IMR-90 (cell line): ENCODE results near the gene EML1. TPM values are rescaled to one million over a fixed set of nuclear protein-coding genes. Genes with fewer than 3 reads are reported as not detected.
A peak's percentile ranks its signal among the peaks of the same experiment; 100 is the strongest.

Source experiments
- ATAC-seq: fragments of 200-7000 bp; cut with Tn5 transposase; 2 replicates; pipeline ENCODE4 v1.9.1; 2020; ENCODE audit warnings: low read depth, mild to moderate bottlenecking, moderate library complexity
- BruUV-seq: library from RNA; stranded (reverse); fragments of 400-500 nt; replicated peaks from 2 replicates; lab custom pipeline; 2021; lab: Mats Ljungman, UMichigan
- CTCF ChIA-PET: fragments of 300-600 bp; formaldehyde crosslinking; extraction: SDS; loops from one replicate; lab custom pipeline; 2021; ENCODE audit warnings: antibody characterized with exemption; lab: Yijun Ruan, JAX
- POLR2A ChIA-PET: fragments of 300-600 bp; sonication (Branson Sonifier 250); formaldehyde crosslinking; loops from one replicate; lab custom pipeline; 2022; ENCODE audit warnings: antibody characterized with exemption; ENCODE audit not compliant: unreplicated experiment; lab: Charles Lee
- DNase-seq: peaks from one replicate; pipeline ENCODE4 v3.0.0; 2013
- H2AFZ ChIP-seq: replicated peaks from 2 replicates; pipeline ENCODE3; 2013; ENCODE audit warnings: low read length, mild to moderate bottlenecking; ENCODE audit not compliant: poor library complexity
- H2AK5ac ChIP-seq: 2 replicates; pipeline ENCODE4 v1.6.1; 2013; ENCODE audit warnings: low read depth, low read length, inconsistent platforms
- H2AK9ac ChIP-seq: replicated peaks from 2 replicates; pipeline ENCODE3; 2013; ENCODE audit warnings: mild to moderate bottlenecking, low read depth, low read length, moderate library complexity; ENCODE audit not compliant: poor library complexity
- H2BK120ac ChIP-seq: 2 replicates; pipeline ENCODE4 v1.6.1; 2013; ENCODE audit warnings: low read depth, low read length, inconsistent platforms
- H2BK15ac ChIP-seq: 3 replicates; pipeline ENCODE4 v1.6.1; 2013; ENCODE audit warnings: low read depth, low read length, inconsistent platforms
- H2BK20ac ChIP-seq: 2 replicates; pipeline ENCODE4 v1.6.1; 2013; ENCODE audit warnings: low read depth, mild to moderate bottlenecking, inconsistent platforms, low read length, moderate library complexity
- H2BK5ac ChIP-seq: 2 replicates; pipeline ENCODE4 v1.6.1; 2013; ENCODE audit warnings: mild to moderate bottlenecking, low read depth, low read length, inconsistent platforms; ENCODE audit not compliant: poor library complexity, severe bottlenecking
- H3K14ac ChIP-seq: replicated peaks from 2 replicates; pipeline ENCODE4 v1.6.1; 2013; ENCODE audit warnings: low read depth, low read length, inconsistent platforms
- H3K18ac ChIP-seq: 2 replicates; pipeline ENCODE4 v1.6.1; 2013; ENCODE audit warnings: low read depth, low read length, control low read depth
- H3K23ac ChIP-seq: 2 replicates; pipeline ENCODE4 v1.6.1; 2013; ENCODE audit warnings: low read depth, low read length, inconsistent platforms
- H3K27ac ChIP-seq: 2 replicates; pipeline ENCODE4 v1.5.1; 2013; ENCODE audit warnings: mild to moderate bottlenecking, control low read depth, low read length; ENCODE audit not compliant: insufficient read depth
- H3K27me3 ChIP-seq: 2 replicates; pipeline ENCODE4 v1.6.1; 2013; ENCODE audit warnings: low read length; ENCODE audit not compliant: control insufficient read depth, insufficient read depth
- H3K36me3 ChIP-seq: 2 replicates; pipeline ENCODE4 v1.6.1; 2013; ENCODE audit warnings: low read length, mixed read lengths; ENCODE audit not compliant: control insufficient read depth, insufficient read depth
- H3K4ac ChIP-seq: 2 replicates; pipeline ENCODE4 v1.6.1; 2013; ENCODE audit warnings: low read depth, low read length, inconsistent platforms
- H3K4me1 ChIP-seq: 2 replicates; pipeline ENCODE4 v1.6.1; 2013; ENCODE audit warnings: low read length, mixed read lengths; ENCODE audit not compliant: control insufficient read depth, insufficient read depth
- H3K4me2 ChIP-seq: 2 replicates; pipeline ENCODE4 v1.6.1; 2013; ENCODE audit warnings: low read depth, mild to moderate bottlenecking, control low read depth, low read length, moderate library complexity
- H3K4me3 ChIP-seq: 2 replicates; pipeline ENCODE4 v1.5.1; 2013; ENCODE audit warnings: low read depth, mild to moderate bottlenecking, control low read depth, low read length, moderate library complexity; ENCODE audit not compliant: insufficient read depth
- H3K56ac ChIP-seq: 2 replicates; pipeline ENCODE4 v1.6.1; 2013; ENCODE audit warnings: low read length, inconsistent platforms; ENCODE audit not compliant: insufficient read depth; ENCODE audit errors: extremely low read depth
- H3K79me1 ChIP-seq, 2 experiments: 2 replicates each; pipeline ENCODE4 v1.6.1; 2013; ENCODE audit warnings: low read length in 2 of 2, inconsistent platforms in 1 of 2, low read depth in 1 of 2
- H3K9ac ChIP-seq: 2 replicates; pipeline ENCODE4 v1.6.1; 2013; ENCODE audit warnings: low read depth, low read length, control low read depth
- H3K9me1 ChIP-seq: 2 replicates; pipeline ENCODE4 v1.6.1; 2013; ENCODE audit warnings: low read length, inconsistent platforms; ENCODE audit not compliant: insufficient read depth
- H3K9me3 ChIP-seq: 2 replicates; pipeline ENCODE4 v1.6.1; 2013; ENCODE audit warnings: low read length; ENCODE audit not compliant: control insufficient read depth, insufficient read depth
- H4K20me1 ChIP-seq: 2 replicates; pipeline ENCODE4 v1.6.1; 2013; ENCODE audit warnings: low read length, inconsistent platforms; ENCODE audit not compliant: insufficient read depth
- H4K5ac ChIP-seq: 2 replicates; pipeline ENCODE4 v1.6.1; 2013; ENCODE audit warnings: mild to moderate bottlenecking, low read depth, low read length, control low read depth
- H4K8ac ChIP-seq, 2 experiments: 2 replicates each; pipeline ENCODE4 v1.6.1; 2013; ENCODE audit warnings: low read depth in 2 of 2, low read length in 2 of 2, control low read depth in 1 of 2, inconsistent platforms in 1 of 2
- H4K91ac ChIP-seq: 2 replicates; pipeline ENCODE4 v1.6.1; 2013; ENCODE audit warnings: low read depth, low read length, inconsistent platforms; ENCODE audit not compliant: insufficient read depth
- RFX5 ChIP-seq: IDR thresholded peaks from 2 replicates; pipeline ENCODE4 v1.8.0; 2012; ENCODE audit warnings: low read depth, mild to moderate bottlenecking, low read length, moderate library complexity
- USF2 ChIP-seq: fragments of 150-350 bp; IDR thresholded peaks from 2 replicates; pipeline ENCODE4 v1.6.1; 2017; ENCODE audit warnings: mild to moderate bottlenecking, antibody characterized with exemption, low read length, low read depth
- WGBS, 2 experiments: methylation state at CpG; one replicate each; pipeline versions ENCODE4 v1.1.5 to v1.1.7; 2013; ENCODE audit warnings: missing lambda C conversion rate in 2 of 2; ENCODE audit not compliant: insufficient read length in 1 of 2; ENCODE audit errors: extremely low coverage in 2 of 2; 5-methylcytosine and 5-hydroxymethylcytosine counted together
- dilution Hi-C: fragments of 300-500 bp; cut with HindIII; formaldehyde crosslinking; loops from one replicate; pipeline ENCODE4 v1.14.3; 2018; ENCODE audit warnings: low sequenced_read_pairs; ENCODE audit not compliant: unreplicated experiment
- in situ Hi-C: fragments of 300-500 bp; cut with MboI; formaldehyde crosslinking; loops from 3 replicates; pipeline ENCODE4 v1.14.3; 2019; ENCODE audit warnings: low sequenced_read_pairs, inconsistent platforms, mixed read lengths
- intact Hi-C: fragments of 100-400 bp; cut with micrococcal nuclease; formaldehyde crosslinking; loops from 2 replicates; pipeline ENCODE4 v1.10.0; 2022
- polyA plus RNA-seq, 3 experiments: library from polyadenylated mRNA; depleted of rRNA; stranded (reverse); fragments of >200 nt; gene quantifications; 2 replicates each; pipeline ENCODE4 v1.2.3, GENCODE V29; 2012; ENCODE audit warnings: low replicate concordance in 1 of 3
- total RNA-seq: library from RNA; depleted of rRNA; stranded (reverse); fragments of >200 nt; gene quantifications from 2 replicates; pipeline ENCODE4 v1.2.3, GENCODE V29; 2012

Gene EML1
- total and polyA plus RNA-seq, 2 of the 4 experiments (the other 2 are of a cell fraction): 14.0 to 42.3 TPM

GRCh38 chr14:99971087-99971940 is 178.1 kb downstream of the EML1 start:
- Histone ChIP-seq H4K20me1 (0 out of 2 replicates have a peak, but pooled peaks cover 5% of the 10 kb centered on the region), H3K14ac (0 out of 2 replicates have a peak overlapping the region, but pooled peaks have one; percentile 50), H3K36me3 (no peaks in the 10 kb centered on the region; the same call in 1 of the 2 replicates), H2BK120ac (no peak overlapping the region), H3K27ac (peak overlapping the region; percentile 66), H3K9ac (peak overlapping the region; percentile 79), H4K8ac (peak overlapping the region in 1 of 2 experiments; percentile 56; a peak in 1 of 4 replicates), H4K91ac (0 out of 2 replicates have a peak overlapping the region, but pooled peaks have one; percentile 10), H2AK9ac (peak overlapping the region; percentile 87), H3K23ac (no peak overlapping the region), H3K18ac (no peak overlapping the region; the same call in 1 of the 2 replicates), H3K9me3 (peaks cover 9% of the 10 kb centered on the region), H2AFZ (peak overlapping the region; percentile 94), H3K4ac (peak overlapping the region; percentile 53; the same call in 1 of the 2 replicates), H3K79me1 (peaks cover 13 to 24% of the 10 kb centered on the region in 2 experiments; a peak in 3 of 4 replicates), H2BK20ac (no peak overlapping the region), H3K9me1 (0 out of 2 replicates have a peak, but pooled peaks cover 7% of the 10 kb centered on the region), H3K4me2 (peak overlapping the region; percentile 74), H3K27me3 (no peaks in the 10 kb centered on the region), H2AK5ac (peak overlapping the region; percentile 43; the same call in 1 of the 2 replicates), H3K4me1 (peaks cover 8% of the 10 kb centered on the region), H3K56ac (no peak overlapping the region), H2BK5ac (peak overlapping the region; percentile 64), H4K5ac (no peak overlapping the region), H2BK15ac (no peak overlapping the region; the same call in 2 of the 3 replicates), H3K4me3 (peak overlapping the region; percentile 96)
- TF ChIP-seq RFX5 (no peak), USF2 (peak; percentile 68; the same call in 1 of the 2 replicates)
- 0% methylated on average over 10 of the region's 117 CpGs; no CpG with 5 or more reads in 1 of the 2 experiments for WGBS, 2 experiments
- BruUV-seq: no TSS peak
- CTCF ChIA-PET: interaction anchor here (0.6 to 1.5 kb wide), 2 partner anchors 51 to 137 kb away, joined by 3 to 4 read pairs; no protein-coding TSS in a partner anchor
- ATAC-seq (peak; percentile 89), DNase-seq (peak; percentile 80)
- POLR2A ChIA-PET: no interaction called here
- dilution Hi-C loops (no loop called here), intact Hi-C loops (no loop called here), in situ Hi-C loops (no loop called here)
